ENCODE measurements around the gene VKORC1L1.
"Not testable (repeated sequence)": the region's sequence is repeated elsewhere in the genome, so short reads cannot be mapped to it uniquely, and the experiment has no call there.

The VKORC1L1 gene

GRCh38 chr7:65869312-65869711 lies 3.6 kb upstream of the VKORC1L1 start:
- H3K27me3 Mint-ChIP-seq; DNase-seq; H3K9me3 Mint-ChIP-seq; H3K36me3 Mint-ChIP-seq (ENCODE audit: low read depth); ATAC-seq; H3K4me1 Mint-ChIP-seq; H3K4me3 Mint-ChIP-seq; H3K27ac Mint-ChIP-seq: not testable (repeated sequence)

- not testable (repeated sequence) for ATAC-seq; DNase-seq; H3K4me1 Mint-ChIP-seq; H3K36me3 Mint-ChIP-seq (ENCODE audit: low read depth); H3K27me3 Mint-ChIP-seq; H3K9me3 Mint-ChIP-seq; H3K27ac Mint-ChIP-seq; H3K4me3 Mint-ChIP-seq
These were observed 1.4 kb upstream of the VKORC1L1 start for GRCh38 chr7:65871451-65871850.

GRCh38 chr7:65873582-65874193 lies 814 bp downstream of the VKORC1L1 start:
- H3K36me3 Mint-ChIP-seq (ENCODE audit: low read depth); H3K9me3 Mint-ChIP-seq; H3K27me3 Mint-ChIP-seq; H3K4me1 Mint-ChIP-seq: not testable (repeated sequence)
- peak; percentile 30 for ATAC-seq
- Mint-ChIP-seq H3K27ac (peak overlapping the region; percentile 81), H3K4me3 (peak overlapping the region; percentile 88)
- DNase-seq = peak; percentile 33

- not testable (repeated sequence) for H3K4me3 Mint-ChIP-seq; H3K4me1 Mint-ChIP-seq; H3K27me3 Mint-ChIP-seq; H3K36me3 Mint-ChIP-seq (ENCODE audit: low read depth); H3K9me3 Mint-ChIP-seq; H3K27ac Mint-ChIP-seq; DNase-seq; ATAC-seq
These were observed 2.8 kb downstream of the VKORC1L1 start for GRCh38 chr7:65875715-65876114.

GRCh38 chr7:65879292-65880153 lies 6.6 kb downstream of the VKORC1L1 start:
- H3K27ac Mint-ChIP-seq; DNase-seq; H3K27me3 Mint-ChIP-seq; H3K9me3 Mint-ChIP-seq; H3K4me3 Mint-ChIP-seq; H3K4me1 Mint-ChIP-seq; ATAC-seq; H3K36me3 Mint-ChIP-seq (ENCODE audit: low read depth): not testable (repeated sequence)

GRCh38 chr7:65880242-65880641 lies 7.4 kb downstream of the VKORC1L1 start:
- not testable (repeated sequence) for H3K27me3 Mint-ChIP-seq, ATAC-seq, H3K4me3 Mint-ChIP-seq, H3K4me1 Mint-ChIP-seq, H3K9me3 Mint-ChIP-seq, H3K27ac Mint-ChIP-seq, DNase-seq
- peaks cover 14% of the 10 kb centered on the region for H3K36me3 Mint-ChIP-seq (ENCODE audit: low read depth)

- Mint-ChIP-seq H3K9me3 (peaks cover 11% of the 10 kb centered on the region), H3K36me3 (ENCODE audit: low read depth) (peaks cover 21% of the 10 kb centered on the region)
- ATAC-seq, H3K4me1 Mint-ChIP-seq, DNase-seq, H3K27ac Mint-ChIP-seq, H3K4me3 Mint-ChIP-seq, H3K27me3 Mint-ChIP-seq: not testable (repeated sequence)
These were observed 12.1 kb downstream of the VKORC1L1 start for GRCh38 chr7:65884983-65885382.

- H3K4me1 Mint-ChIP-seq, H3K27ac Mint-ChIP-seq, ATAC-seq, DNase-seq, H3K4me3 Mint-ChIP-seq, H3K27me3 Mint-ChIP-seq: not testable (repeated sequence)
- Mint-ChIP-seq H3K36me3 (ENCODE audit: low read depth) (peaks cover 22% of the 10 kb centered on the region), H3K9me3 (peaks cover 11% of the 10 kb centered on the region)
These were observed 12.7 kb downstream of the VKORC1L1 start for GRCh38 chr7:65885533-65885932.

GRCh38 chr7:65888434-65889156 lies 15.7 kb downstream of the VKORC1L1 start:
- not testable (repeated sequence) for ATAC-seq, H3K27me3 Mint-ChIP-seq, H3K4me1 Mint-ChIP-seq, DNase-seq, H3K27ac Mint-ChIP-seq, H3K4me3 Mint-ChIP-seq
- Mint-ChIP-seq H3K36me3 (ENCODE audit: low read depth) (peaks cover 33% of the 10 kb centered on the region), H3K9me3 (peaks cover 11% of the 10 kb centered on the region)

GRCh38 chr7:65889722-65890121 lies 16.8 kb downstream of the VKORC1L1 start:
- not testable (repeated sequence) for DNase-seq, H3K4me3 Mint-ChIP-seq, H3K9me3 Mint-ChIP-seq, H3K27me3 Mint-ChIP-seq, H3K27ac Mint-ChIP-seq, H3K4me1 Mint-ChIP-seq, ATAC-seq
- H3K36me3 Mint-ChIP-seq (ENCODE audit: low read depth) = peaks cover 28% of the 10 kb centered on the region

- no peaks in the 10 kb centered on the region for H3K27me3 Mint-ChIP-seq
These were observed 19.3 kb downstream of the VKORC1L1 start for GRCh38 chr7:65892161-65892560.

GRCh38 chr7:65892835-65893234 lies 20.0 kb downstream of the VKORC1L1 start:
- Mint-ChIP-seq H3K27me3 (no peaks in the 10 kb centered on the region), H3K27ac (no peak overlapping the region), H3K36me3 (ENCODE audit: low read depth) (peaks cover 18% of the 10 kb centered on the region), H3K4me1 (no peaks in the 10 kb centered on the region), H3K4me3 (no peak overlapping the region), H3K9me3 (no peaks in the 10 kb centered on the region)
- ATAC-seq (no peak), DNase-seq (no peak)

More at GRCh38 chr7:65892161-65892560, 19.3 kb downstream of the VKORC1L1 start:
- Mint-ChIP-seq H3K36me3 (ENCODE audit: low read depth) (peaks cover 18% of the 10 kb centered on the region), H3K27ac (no peak overlapping the region), H3K4me1 (no peaks in the 10 kb centered on the region), H3K9me3 (no peaks in the 10 kb centered on the region), H3K4me3 (no peak overlapping the region)
- DNase-seq (no peak), ATAC-seq (no peak)

- Mint-ChIP-seq H3K4me3 (no peak overlapping the region), H3K4me1 (no peaks in the 10 kb centered on the region), H3K36me3 (ENCODE audit: low read depth) (peaks cover 22% of the 10 kb centered on the region), H3K9me3 (peaks cover 5% of the 10 kb centered on the region), H3K27me3 (no peaks in the 10 kb centered on the region), H3K27ac (no peak overlapping the region)
- no peak for DNase-seq
- ATAC-seq = no peak
These were observed 23.5 kb downstream of the VKORC1L1 start for GRCh38 chr7:65896279-65896870.

- H3K9me3 Mint-ChIP-seq = peaks cover 10% of the 10 kb centered on the region
- H3K36me3 Mint-ChIP-seq (ENCODE audit: low read depth) = peaks cover 25% of the 10 kb centered on the region
- H3K27me3 Mint-ChIP-seq, H3K4me1 Mint-ChIP-seq, ATAC-seq, H3K27ac Mint-ChIP-seq, DNase-seq, H3K4me3 Mint-ChIP-seq: not testable (repeated sequence)
These were observed 24.4 kb downstream of the VKORC1L1 start for GRCh38 chr7:65897289-65897688.
